ENCODE data around the gene SLC25A4.
"Not testable (repeated sequence)": the region's sequence is repeated elsewhere in the genome, so short reads cannot be mapped to it uniquely, and the experiment has no call there.

Gene SLC25A4

DNA sequence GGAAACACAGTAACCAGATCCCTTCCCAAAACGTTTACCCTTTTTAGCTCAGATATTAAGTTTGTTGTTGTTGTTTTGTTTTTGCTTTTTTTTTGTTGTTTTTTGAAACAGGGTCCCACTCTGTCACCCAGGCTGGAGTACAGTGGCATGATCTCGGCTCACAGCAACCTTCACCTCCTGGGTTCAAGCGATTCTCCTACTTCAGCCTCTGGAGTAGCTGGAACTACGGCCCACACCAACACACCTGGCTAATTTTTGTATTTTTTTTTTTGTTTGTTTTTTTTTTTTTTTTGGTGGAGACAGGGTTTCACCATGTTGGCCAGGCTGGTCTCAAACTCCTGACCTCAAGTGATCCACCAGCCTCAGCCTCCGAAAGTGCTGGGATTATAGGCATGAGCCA, 23.6 kb upstream of the SLC25A4 start:
- not testable (repeated sequence) for H3K4me2 ChIP-seq (ENCODE audit: low read length, poor library complexity, severe bottlenecking); H3K27me3 ChIP-seq (ENCODE audit: control insufficient read depth in 1 of 2, insufficient read depth in 1 of 2, low read length in 2 of 2); H3K36me3 ChIP-seq (ENCODE audit: control insufficient read depth in 1 of 2, insufficient read depth in 2 of 2, low read depth in 1 of 2, low read length in 2 of 2); H2BK5ac ChIP-seq (ENCODE audit: low read depth, low read length, poor library complexity, severe bottlenecking); DNase-seq; H3K27ac ChIP-seq (ENCODE audit: low read length, poor library complexity, severe bottlenecking); H3K4me3 ChIP-seq (ENCODE audit: insufficient read depth in 1 of 2, low read depth in 1 of 2, low read length in 2 of 2); H2AFZ ChIP-seq (ENCODE audit: low read depth, low read length); H3K79me1 ChIP-seq (replicated peaks; ENCODE audit: low read length, poor library complexity, severe bottlenecking); H3K23ac ChIP-seq (ENCODE audit: low read length in 2 of 2); H3K9me3 ChIP-seq (ENCODE audit: control insufficient read depth, low read length); H4K91ac ChIP-seq (ENCODE audit: low read length); H3K4me1 ChIP-seq (ENCODE audit: control insufficient read depth, insufficient read depth, low read depth, low read length); H3K9ac ChIP-seq (ENCODE audit: low read length); H2AK5ac ChIP-seq (ENCODE audit: low read length, severe bottlenecking); H3K14ac ChIP-seq (ENCODE audit: low read length in 2 of 2); H4K8ac ChIP-seq (ENCODE audit: low read length); H2BK15ac ChIP-seq (ENCODE audit: low read depth, poor library complexity, severe bottlenecking); H3K4ac ChIP-seq (ENCODE audit: low read depth in 1 of 2, low read length in 2 of 2); H2BK12ac ChIP-seq (ENCODE audit: low read length in 2 of 2); H3K18ac ChIP-seq (ENCODE audit: low read depth in 1 of 2, low read length in 2 of 2); H2BK120ac ChIP-seq (ENCODE audit: low read depth, low read length)
- 94% methylated on average over 2 of the region's 5 CpGs for WGBS

DNA sequence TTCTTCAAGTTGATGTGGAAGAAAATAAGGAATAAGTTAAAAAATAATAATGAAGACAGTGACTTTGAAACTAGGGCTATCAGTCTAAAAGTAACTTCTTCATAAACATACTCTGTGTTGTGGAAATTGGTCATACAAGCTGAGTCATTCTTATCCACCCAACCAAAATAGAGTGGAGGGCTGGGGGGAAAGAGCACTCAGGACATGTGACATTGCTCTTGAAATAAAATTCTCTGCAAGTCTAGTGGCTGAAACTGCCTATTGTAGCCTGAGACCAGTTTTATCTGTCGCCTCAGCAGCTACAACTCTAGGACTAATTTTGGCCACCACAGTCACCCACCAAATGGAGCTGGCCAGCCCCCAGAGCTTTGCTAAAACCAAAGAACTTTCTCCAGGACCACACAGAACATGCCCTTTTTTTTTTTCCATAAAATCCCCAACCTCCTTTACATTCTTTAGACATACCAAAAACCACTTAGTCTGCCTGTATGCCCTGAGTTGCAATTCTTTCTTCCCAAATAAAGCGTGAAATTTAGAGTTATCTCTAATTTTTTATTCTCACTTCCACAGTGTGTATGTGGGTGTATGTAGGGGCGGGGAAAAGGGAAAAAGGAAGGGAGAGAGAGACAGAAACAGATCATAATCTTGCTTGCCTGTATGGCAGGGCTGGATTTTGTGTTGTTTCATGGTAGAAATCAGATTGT, 23.0 kb upstream of the SLC25A4 start:
- H3K4me1 ChIP-seq (ENCODE audit: control insufficient read depth, insufficient read depth, low read depth, low read length): peaks cover 2% of the 10 kb centered on the region
- no peak overlapping the region for H4K8ac ChIP-seq (ENCODE audit: low read length)
- H4K91ac ChIP-seq (ENCODE audit: low read length): no peak overlapping the region
- H3K27ac ChIP-seq (ENCODE audit: low read length, poor library complexity, severe bottlenecking): no peak overlapping the region
- no peak overlapping the region for H3K4me3 ChIP-seq (ENCODE audit: insufficient read depth in 1 of 2, low read depth in 1 of 2, low read length in 2 of 2)
- H2AK5ac ChIP-seq (ENCODE audit: low read length, severe bottlenecking): no peak overlapping the region
- no peaks in the 10 kb centered on the region for H3K27me3 ChIP-seq (ENCODE audit: control insufficient read depth in 1 of 2, insufficient read depth in 1 of 2, low read length in 2 of 2)
- no peak overlapping the region for H3K4me2 ChIP-seq (ENCODE audit: low read length, poor library complexity, severe bottlenecking)
- H3K23ac ChIP-seq (ENCODE audit: low read length in 2 of 2): no peak overlapping the region
- H3K36me3 ChIP-seq (ENCODE audit: control insufficient read depth in 1 of 2, insufficient read depth in 2 of 2, low read depth in 1 of 2, low read length in 2 of 2): no peaks in the 10 kb centered on the region
- no peak overlapping the region for H3K9ac ChIP-seq (ENCODE audit: low read length)
- peak; percentile 61 for DNase-seq
- no peak overlapping the region for H2BK15ac ChIP-seq (ENCODE audit: low read depth, poor library complexity, severe bottlenecking)
- H2BK12ac ChIP-seq (ENCODE audit: low read length in 2 of 2): no peak overlapping the region
- H2BK120ac ChIP-seq (ENCODE audit: low read depth, low read length): no peak overlapping the region
- no peak overlapping the region for H2BK5ac ChIP-seq (ENCODE audit: low read depth, low read length, poor library complexity, severe bottlenecking)
- H3K79me1 ChIP-seq (replicated peaks; ENCODE audit: low read length, poor library complexity, severe bottlenecking): no peaks in the 10 kb centered on the region
- H3K18ac ChIP-seq (ENCODE audit: low read depth in 1 of 2, low read length in 2 of 2): no peak overlapping the region
- H3K9me3 ChIP-seq (ENCODE audit: control insufficient read depth, low read length): no peaks in the 10 kb centered on the region
- no peak overlapping the region for H2AFZ ChIP-seq (ENCODE audit: low read depth, low read length)
- 72% methylated on average over 2 of the region's 3 CpGs for WGBS
- H3K4ac ChIP-seq (ENCODE audit: low read depth in 1 of 2, low read length in 2 of 2): no peak overlapping the region
- H3K14ac ChIP-seq (ENCODE audit: low read length in 2 of 2): no peak overlapping the region

DNA sequence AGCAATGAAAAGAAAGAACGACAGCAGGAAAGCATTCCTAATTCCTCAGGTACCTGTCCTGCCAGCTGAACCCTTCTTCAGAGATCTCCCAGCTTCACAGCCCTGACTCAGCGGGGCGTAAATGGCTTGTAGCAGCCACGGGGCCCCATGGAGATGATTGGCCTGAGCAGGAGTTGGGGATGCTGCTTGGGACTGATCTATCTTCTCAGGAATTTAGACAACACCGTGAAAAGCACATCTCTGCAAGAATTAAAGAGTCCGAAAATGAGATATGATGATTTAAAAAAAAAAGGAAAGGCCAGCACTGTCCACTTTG, 22.5 kb upstream of the SLC25A4 start:
- Histone ChIP-seq H3K9ac (ENCODE audit: low read length) (no peak overlapping the region), H2BK120ac (ENCODE audit: low read depth, low read length) (no peak overlapping the region), H4K91ac (ENCODE audit: low read length) (no peak overlapping the region), H2AK5ac (ENCODE audit: low read length, severe bottlenecking) (no peak overlapping the region), H2BK15ac (ENCODE audit: low read depth, poor library complexity, severe bottlenecking) (no peak overlapping the region), H3K27me3 (ENCODE audit: control insufficient read depth in 1 of 2, insufficient read depth in 1 of 2, low read length in 2 of 2) (no peaks in the 10 kb centered on the region), H4K8ac (ENCODE audit: low read length) (no peak overlapping the region), H3K9me3 (ENCODE audit: control insufficient read depth, low read length) (no peaks in the 10 kb centered on the region), H3K36me3 (ENCODE audit: control insufficient read depth in 1 of 2, insufficient read depth in 2 of 2, low read depth in 1 of 2, low read length in 2 of 2) (no peaks in the 10 kb centered on the region), H2AFZ (ENCODE audit: low read depth, low read length) (no peak overlapping the region), H3K4ac (ENCODE audit: low read depth in 1 of 2, low read length in 2 of 2) (no peak overlapping the region), H3K4me3 (ENCODE audit: insufficient read depth in 1 of 2, low read depth in 1 of 2, low read length in 2 of 2) (no peak overlapping the region), H3K4me1 (ENCODE audit: control insufficient read depth, insufficient read depth, low read depth, low read length) (peaks cover 2% of the 10 kb centered on the region), H3K18ac (ENCODE audit: low read depth in 1 of 2, low read length in 2 of 2) (no peak overlapping the region), H3K14ac (ENCODE audit: low read length in 2 of 2) (no peak overlapping the region), H3K27ac (ENCODE audit: low read length, poor library complexity, severe bottlenecking) (no peak overlapping the region), H3K23ac (ENCODE audit: low read length in 2 of 2) (no peak overlapping the region), H3K79me1 (replicated peaks; ENCODE audit: low read length, poor library complexity, severe bottlenecking) (no peaks in the 10 kb centered on the region), H2BK5ac (ENCODE audit: low read depth, low read length, poor library complexity, severe bottlenecking) (no peak overlapping the region), H2BK12ac (ENCODE audit: low read length in 2 of 2) (peak overlapping the region in 1 of 2 experiments; percentile 31), H3K4me2 (ENCODE audit: low read length, poor library complexity, severe bottlenecking) (no peak overlapping the region)
- no peak for DNase-seq
- WGBS: 38% methylated on average over 3 of the region's 6 CpGs

DNA sequence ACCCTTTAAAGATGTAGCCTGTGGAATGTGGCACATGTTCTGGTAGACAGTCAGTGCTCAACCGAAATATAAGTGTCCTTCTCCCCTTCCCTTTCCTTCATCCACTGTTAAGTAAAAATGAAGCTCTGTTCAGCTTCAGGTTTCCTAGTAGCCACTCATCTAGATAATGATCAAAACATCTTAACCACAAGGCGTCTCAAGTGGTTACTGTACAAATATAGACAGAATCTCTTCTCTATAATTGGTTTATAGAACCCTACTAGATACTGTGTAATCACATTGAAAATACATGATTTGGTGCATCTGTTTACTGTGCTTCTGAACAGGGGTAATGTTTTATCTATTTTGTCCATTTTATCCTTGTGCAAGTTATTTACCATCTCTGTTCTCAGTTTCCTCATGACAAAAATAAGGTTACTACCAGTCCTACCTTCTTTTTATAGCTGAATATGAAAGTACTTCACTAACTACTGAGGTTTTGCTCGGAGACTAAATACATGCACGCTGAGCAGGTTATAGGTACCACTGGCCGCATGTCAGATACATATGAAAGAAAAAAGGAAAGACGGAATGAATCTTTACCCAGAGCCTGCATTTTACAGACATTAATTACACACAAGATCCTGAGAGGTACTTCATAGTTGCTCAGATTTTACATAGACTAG, 20.3 kb upstream of the SLC25A4 start:
- H3K36me3 ChIP-seq (ENCODE audit: control insufficient read depth in 1 of 2, insufficient read depth in 2 of 2, low read depth in 1 of 2, low read length in 2 of 2): no peaks in the 10 kb centered on the region
- H3K4me2 ChIP-seq (ENCODE audit: low read length, poor library complexity, severe bottlenecking): no peak overlapping the region
- H2BK120ac ChIP-seq (ENCODE audit: low read depth, low read length): no peak overlapping the region
- H3K23ac ChIP-seq (ENCODE audit: low read length in 2 of 2): no peak overlapping the region
- H3K27me3 ChIP-seq (ENCODE audit: control insufficient read depth in 1 of 2, insufficient read depth in 1 of 2, low read length in 2 of 2): peaks cover 0 to 4% of the 10 kb centered on the region in 2 experiments
- H2AK5ac ChIP-seq (ENCODE audit: low read length, severe bottlenecking): no peak overlapping the region
- no peak overlapping the region for H2AFZ ChIP-seq (ENCODE audit: low read depth, low read length)
- DNase-seq: peak; percentile 61
- no peak overlapping the region for H2BK5ac ChIP-seq (ENCODE audit: low read depth, low read length, poor library complexity, severe bottlenecking)
- no peak overlapping the region for H3K4me3 ChIP-seq (ENCODE audit: insufficient read depth in 1 of 2, low read depth in 1 of 2, low read length in 2 of 2)
- H3K14ac ChIP-seq (ENCODE audit: low read length in 2 of 2): no peak overlapping the region
- no peaks in the 10 kb centered on the region for H3K79me1 ChIP-seq (replicated peaks; ENCODE audit: low read length, poor library complexity, severe bottlenecking)
- H3K18ac ChIP-seq (ENCODE audit: low read depth in 1 of 2, low read length in 2 of 2): no peak overlapping the region
- H3K9ac ChIP-seq (ENCODE audit: low read length): no peak overlapping the region
- no peak overlapping the region for H2BK15ac ChIP-seq (ENCODE audit: low read depth, poor library complexity, severe bottlenecking)
- no peak overlapping the region for H4K91ac ChIP-seq (ENCODE audit: low read length)
- peaks cover 8% of the 10 kb centered on the region for H3K4me1 ChIP-seq (ENCODE audit: control insufficient read depth, insufficient read depth, low read depth, low read length)
- H2BK12ac ChIP-seq (ENCODE audit: low read length in 2 of 2): no peak overlapping the region
- H3K9me3 ChIP-seq (ENCODE audit: control insufficient read depth, low read length): no peaks in the 10 kb centered on the region
- no peak overlapping the region for H4K8ac ChIP-seq (ENCODE audit: low read length)
- H3K4ac ChIP-seq (ENCODE audit: low read depth in 1 of 2, low read length in 2 of 2): no peak overlapping the region
- H3K27ac ChIP-seq (ENCODE audit: low read length, poor library complexity, severe bottlenecking): no peak overlapping the region
- WGBS: 79% methylated on average over 3 of the region's 6 CpGs
